Stimulated activated CD8-positive, alpha-beta memory T cell treated with anti-CD3 and anti-CD28 coated beads, Interleukin-4, amount 100 ng/mL, for 4 hours (primary cell): ENCODE results near the gene ARHGAP44.
A peak's percentile ranks its signal among the peaks of the same experiment; 100 is the strongest.

Experiments
- DNase-seq, 2 donors: peaks; one replicate each; pipeline ENCODE4 v3.0.0-alpha.2; 2020; ENCODE audit warnings: low read depth in 2 of 2, low spot score in 1 of 2

ARHGAP44 gene

GRCh38 chr17:12992676-12993075, 203.4 kb downstream of the ARHGAP44 start:
- no peak for DNase-seq

GRCh38 chr17:12993631-12994030, 204.3 kb downstream of the ARHGAP44 start:
- no peak for DNase-seq

GRCh38 chr17:12994341-12995074, 205.2 kb downstream of the ARHGAP44 start:
- DNase-seq, result no peak

GRCh38 chr17:12995106-12995895, 206.0 kb downstream of the ARHGAP44 start:
- DNase-seq, result no peak

GRCh38 chr17:12995896-12996295, 206.6 kb downstream of the ARHGAP44 start:
- DNase-seq, result no peak

- DNase-seq, result no peak
These were observed 207.1 kb downstream of the ARHGAP44 start for GRCh38 chr17:12996357-12996756.

- DNase-seq, result no peak
These were observed 207.6 kb downstream of the ARHGAP44 start for GRCh38 chr17:12996941-12997340.

GRCh38 chr17:12998461-12998860, 209.2 kb downstream of the ARHGAP44 start:
- DNase-seq, result no peak

- DNase-seq, result no peak
These were observed 209.6 kb downstream of the ARHGAP44 start for GRCh38 chr17:12998874-12999273.

GRCh38 chr17:13000561-13000960, 211.3 kb downstream of the ARHGAP44 start:
- no peak for DNase-seq

- DNase-seq, result no peak
These were observed 212.8 kb downstream of the ARHGAP44 start for GRCh38 chr17:13001991-13002615.

GRCh38 chr17:13002761-13003453, 213.6 kb downstream of the ARHGAP44 start:
- peak; percentile 4 to 29 for DNase-seq

GRCh38 chr17:13003454-13003851, 214.2 kb downstream of the ARHGAP44 start:
- no peak for DNase-seq

GRCh38 chr17:13003927-13004326, 214.6 kb downstream of the ARHGAP44 start:
- DNase-seq, result no peak

- DNase-seq, result no peak
These were observed 215.0 kb downstream of the ARHGAP44 start for GRCh38 chr17:13004336-13004735.

- DNase-seq, result no peak
These were observed 216.2 kb downstream of the ARHGAP44 start for GRCh38 chr17:13005530-13005929.

GRCh38 chr17:13008461-13008860, 219.2 kb downstream of the ARHGAP44 start:
- no peak for DNase-seq

- DNase-seq, result no peak
These were observed 221.7 kb downstream of the ARHGAP44 start for GRCh38 chr17:13010959-13011358.

GRCh38 chr17:13014801-13015200, 225.5 kb downstream of the ARHGAP44 start:
- DNase-seq, result no peak

GRCh38 chr17:13016881-13017654, 227.8 kb downstream of the ARHGAP44 start:
- no peak for DNase-seq
